Activated naive CD4-positive, alpha-beta T cell treated with anti-CD3 and anti-CD28 coated beads, Interleukin-2, amount 50 U/mL, for 24 hours (primary cell): Measurements from ENCODE around the gene PCLAF.
A peak's percentile ranks its signal among the peaks of the same experiment; 100 is the strongest.
"Not testable (repeated sequence)": the region's sequence is repeated elsewhere in the genome, so short reads cannot be mapped to it uniquely, and the experiment has no call there.

Experiments
- H3K27ac Mint-ChIP-seq: one replicate; pipeline ENCODE4 v1.8.0; 2021; ENCODE audit warnings: mild to moderate bottlenecking, mixed read lengths
- H3K27me3 Mint-ChIP-seq: one replicate; pipeline ENCODE4 v1.8.0; 2021; ENCODE audit warnings: mixed read lengths
- H3K36me3 Mint-ChIP-seq: one replicate; pipeline ENCODE4 v1.8.0; 2021; ENCODE audit warnings: mixed read lengths
- H3K4me1 Mint-ChIP-seq: one replicate; pipeline ENCODE4 v1.8.0; 2021; ENCODE audit warnings: mixed read lengths
- H3K4me3 Mint-ChIP-seq: one replicate; pipeline ENCODE4 v1.8.0; 2021; ENCODE audit warnings: mild to moderate bottlenecking, mixed read lengths
- H3K9me3 Mint-ChIP-seq: one replicate; pipeline ENCODE4 v1.8.0; 2021; ENCODE audit warnings: mixed read lengths

Gene PCLAF

GRCh38 chr15:64383760-64384159, 2.5 kb upstream of the PCLAF start:
- H3K27me3 Mint-ChIP-seq: no peaks in the 10 kb centered on the region
- H3K4me3 Mint-ChIP-seq: no peak overlapping the region
- H3K36me3 Mint-ChIP-seq: peaks cover 2% of the 10 kb centered on the region
- peaks cover 19% of the 10 kb centered on the region for H3K4me1 Mint-ChIP-seq
- no peaks in the 10 kb centered on the region for H3K9me3 Mint-ChIP-seq
- no peak overlapping the region for H3K27ac Mint-ChIP-seq

DNA sequence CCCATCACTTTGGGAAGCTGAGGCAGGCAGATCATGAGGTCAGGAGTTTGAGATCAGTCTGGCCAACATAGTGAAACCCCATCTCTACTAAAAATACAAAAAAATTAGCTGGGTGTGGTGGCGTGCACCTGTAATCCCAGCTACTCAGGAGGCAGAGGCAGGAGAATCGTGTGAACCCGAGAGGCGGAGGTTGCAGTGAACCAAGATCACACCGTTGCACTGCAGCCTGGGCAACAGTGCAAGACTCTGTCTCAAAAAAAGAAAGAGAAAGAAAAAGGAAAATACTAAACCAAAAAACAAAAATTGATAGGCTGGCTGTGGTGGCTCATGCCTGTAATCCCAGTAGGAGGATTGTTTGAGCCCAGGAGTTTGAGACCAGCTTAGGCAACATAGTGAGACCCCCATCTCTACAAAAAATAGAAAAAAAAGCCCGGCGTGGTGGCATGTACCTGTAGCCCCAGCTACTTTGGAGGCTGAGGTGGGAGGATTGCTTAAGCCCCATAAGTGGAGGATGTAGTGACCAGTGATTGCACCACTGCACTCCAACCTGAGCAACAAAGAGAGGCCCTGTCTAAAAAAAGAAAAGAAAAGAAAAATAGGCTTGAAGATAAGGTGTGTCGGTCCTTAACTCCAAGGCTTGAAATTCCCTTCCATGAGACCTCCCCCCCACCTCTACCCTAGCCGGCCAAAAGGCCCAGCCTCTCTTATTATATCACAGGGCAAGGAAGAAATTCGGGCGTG, 941 bp downstream of the PCLAF start:
- not testable (repeated sequence) for H3K4me1 Mint-ChIP-seq, H3K27me3 Mint-ChIP-seq, H3K9me3 Mint-ChIP-seq, H3K36me3 Mint-ChIP-seq, H3K27ac Mint-ChIP-seq
- H3K4me3 Mint-ChIP-seq: peak overlapping the region; percentile 95

DNA sequence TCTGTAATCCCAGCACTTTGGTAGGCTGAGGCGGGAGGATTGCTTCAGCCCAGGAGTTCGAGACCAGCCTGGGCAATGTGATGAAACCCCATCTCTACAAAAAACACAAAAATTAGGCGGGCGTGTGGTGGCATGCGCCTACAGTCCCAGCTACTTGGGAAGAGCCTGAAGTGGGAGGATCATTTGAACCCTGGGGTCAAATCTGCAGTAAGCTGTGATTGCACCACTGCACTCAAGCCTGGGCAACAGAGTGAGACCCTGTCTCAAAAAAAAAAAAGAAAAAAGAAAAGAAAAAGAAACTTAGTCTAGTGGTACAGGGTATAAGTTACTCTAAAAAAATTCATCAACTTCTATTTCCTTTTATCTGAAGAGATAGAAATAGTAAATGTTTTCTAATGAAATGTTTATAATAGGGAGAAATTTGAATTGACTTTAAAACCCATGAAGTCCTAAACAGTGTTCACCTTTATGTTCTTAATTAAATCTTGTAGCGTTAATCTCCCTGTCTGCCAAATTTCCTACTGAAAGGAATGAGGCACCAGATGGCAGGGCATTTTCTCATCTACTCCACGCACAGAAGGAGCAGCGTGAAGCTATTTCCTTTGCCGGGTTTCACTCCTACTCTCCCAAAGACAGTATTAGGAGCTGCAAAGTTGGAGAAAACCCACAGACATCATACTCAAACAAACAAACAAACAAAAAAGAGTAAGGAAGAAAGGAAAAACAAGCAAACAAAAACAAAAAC, 1.9 kb downstream of the PCLAF start:
- H3K4me1 Mint-ChIP-seq: peaks cover 8% of the 10 kb centered on the region
- H3K9me3 Mint-ChIP-seq: no peaks in the 10 kb centered on the region
- H3K4me3 Mint-ChIP-seq: peak overlapping the region; percentile 68
- H3K36me3 Mint-ChIP-seq: no peaks in the 10 kb centered on the region
- H3K27ac Mint-ChIP-seq: no peak overlapping the region
- no peaks in the 10 kb centered on the region for H3K27me3 Mint-ChIP-seq

- Mint-ChIP-seq H3K4me3 (peak overlapping the region; percentile 31), H3K9me3 (no peaks in the 10 kb centered on the region), H3K4me1 (no peaks in the 10 kb centered on the region), H3K27me3 (no peaks in the 10 kb centered on the region), H3K27ac (peak overlapping the region; percentile 2), H3K36me3 (no peaks in the 10 kb centered on the region)
Measured at GRCh38 chr15:64373360-64373759, 7.9 kb downstream of the PCLAF start.

DNA sequence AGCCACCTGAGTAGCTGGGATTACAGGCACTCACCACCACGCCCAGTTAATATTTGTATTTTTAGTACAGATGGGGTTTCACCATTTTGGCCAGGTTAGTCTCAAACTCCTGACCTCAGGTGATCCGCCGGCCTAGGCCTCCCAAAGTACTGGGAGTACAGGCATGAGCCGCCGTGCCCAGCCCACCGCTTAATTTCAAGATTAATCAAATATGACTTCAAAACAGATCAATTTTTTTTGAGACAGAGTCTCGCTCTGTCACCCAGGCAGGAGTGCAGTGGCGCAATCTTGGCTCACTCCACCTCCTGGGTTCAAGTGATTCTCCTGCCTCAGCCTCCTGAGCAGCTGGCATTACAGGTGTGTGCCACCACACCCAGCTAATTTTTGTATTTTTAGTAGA, 9.9 kb downstream of the PCLAF start:
- H3K4me1 Mint-ChIP-seq, H3K36me3 Mint-ChIP-seq, H3K9me3 Mint-ChIP-seq, H3K27ac Mint-ChIP-seq, H3K4me3 Mint-ChIP-seq, H3K27me3 Mint-ChIP-seq: not testable (repeated sequence)

DNA sequence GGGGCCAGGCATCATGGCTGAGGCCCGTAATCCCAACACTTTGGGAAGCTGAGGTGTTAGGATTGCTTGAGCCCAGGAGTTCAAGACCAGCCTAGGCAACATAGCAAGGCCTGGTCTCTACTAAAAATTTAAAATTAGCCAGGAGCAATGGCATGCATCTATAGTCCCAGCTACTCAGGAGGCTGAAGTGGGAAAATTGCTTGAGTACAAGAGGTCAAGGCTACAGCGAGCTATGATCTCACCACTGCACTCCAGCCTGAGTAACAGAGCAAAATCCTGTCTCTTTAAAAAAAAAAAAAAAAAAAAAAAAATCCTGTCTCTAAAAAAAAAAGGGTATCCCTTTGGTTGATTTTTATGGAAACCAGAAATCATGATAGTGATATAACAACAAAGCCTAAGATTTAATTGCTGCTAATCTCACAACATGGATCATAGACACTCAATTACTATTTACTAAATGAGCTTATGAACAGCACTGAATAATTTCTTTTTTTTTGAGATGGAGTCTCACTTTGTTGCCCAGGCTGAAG, 12.1 kb downstream of the PCLAF start:
- Mint-ChIP-seq H3K36me3 (no peaks in the 10 kb centered on the region), H3K4me3 (no peak overlapping the region), H3K27me3 (no peaks in the 10 kb centered on the region), H3K4me1 (no peaks in the 10 kb centered on the region), H3K27ac (no peak overlapping the region), H3K9me3 (no peaks in the 10 kb centered on the region)

- Mint-ChIP-seq H3K4me3 (no peak overlapping the region), H3K27me3 (no peaks in the 10 kb centered on the region), H3K27ac (no peak overlapping the region), H3K9me3 (no peaks in the 10 kb centered on the region), H3K4me1 (peaks cover 4% of the 10 kb centered on the region), H3K36me3 (no peaks in the 10 kb centered on the region)
Measured at GRCh38 chr15:64361259-64361658, 20.0 kb downstream of the PCLAF start.

DNA sequence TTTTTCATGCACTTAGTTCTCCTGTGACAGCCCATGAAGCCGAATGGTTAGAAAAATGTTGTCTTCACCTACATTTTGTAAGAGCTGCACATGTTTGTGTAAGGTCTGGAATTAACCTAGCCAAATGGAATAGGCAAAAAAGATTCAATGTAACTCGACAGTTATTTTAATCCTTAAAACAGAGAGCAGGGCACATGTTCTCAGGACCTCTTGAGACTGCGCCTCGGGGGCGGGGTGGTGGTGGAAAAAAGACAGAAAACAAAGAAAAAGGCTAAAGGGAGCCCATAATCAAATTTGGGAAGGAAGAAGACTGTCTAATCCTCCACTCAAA, 24.6 kb downstream of the PCLAF start:
- Mint-ChIP-seq H3K27me3 (no peaks in the 10 kb centered on the region), H3K36me3 (no peaks in the 10 kb centered on the region), H3K9me3 (no peaks in the 10 kb centered on the region), H3K27ac (peak overlapping the region; percentile 94), H3K4me1 (peaks cover 13% of the 10 kb centered on the region), H3K4me3 (peak overlapping the region; percentile 88)

- Mint-ChIP-seq H3K4me3 (peak within 1 kb of the TSS; percentile 88), H3K36me3 (no peaks in the 10 kb centered on the region), H3K4me1 (peaks cover 17% of the 10 kb centered on the region), H3K27me3 (no peaks in the 10 kb centered on the region), H3K27ac (peak within 1 kb of the TSS; percentile 94), H3K9me3 (no peaks in the 10 kb centered on the region)
Measured at GRCh38 chr15:64355944-64356709, 25.1 kb downstream of the PCLAF start, which contains the start of gene CSNK1G1. Gene CSNK1G1 (minus strand): TSS chr15:64356173. CDS start chr15:64300499, 55,674 bp downstream.

- Mint-ChIP-seq H3K4me3 (peak overlapping the region; percentile 88), H3K4me1 (peaks cover 18% of the 10 kb centered on the region), H3K36me3 (no peaks in the 10 kb centered on the region)
Measured at GRCh38 chr15:64355348-64355943, 25.8 kb downstream of the PCLAF start.

GRCh38 chr15:64354688-64355344, 26.4 kb downstream of the PCLAF start:
- Mint-ChIP-seq H3K36me3 (no peaks in the 10 kb centered on the region), H3K4me3 (peak overlapping the region; percentile 88)

More at GRCh38 chr15:64355348-64355943, 25.8 kb downstream of the PCLAF start:
- H3K27ac Mint-ChIP-seq: peak overlapping the region; percentile 94
- H3K9me3 Mint-ChIP-seq: no peaks in the 10 kb centered on the region
- H3K27me3 Mint-ChIP-seq: no peaks in the 10 kb centered on the region

GRCh38 chr15:64351265-64351664, 30.0 kb downstream of the PCLAF start:
- Mint-ChIP-seq H3K9me3 (no peaks in the 10 kb centered on the region), H3K4me1 (peaks cover 28% of the 10 kb centered on the region), H3K4me3 (no peak overlapping the region), H3K36me3 (peaks cover 3% of the 10 kb centered on the region), H3K27me3 (no peaks in the 10 kb centered on the region), H3K27ac (no peak overlapping the region)

More at GRCh38 chr15:64354688-64355344, 26.4 kb downstream of the PCLAF start:
- Mint-ChIP-seq H3K27ac (peak overlapping the region; percentile 94), H3K9me3 (no peaks in the 10 kb centered on the region), H3K4me1 (peaks cover 18% of the 10 kb centered on the region), H3K27me3 (no peaks in the 10 kb centered on the region)

DNA sequence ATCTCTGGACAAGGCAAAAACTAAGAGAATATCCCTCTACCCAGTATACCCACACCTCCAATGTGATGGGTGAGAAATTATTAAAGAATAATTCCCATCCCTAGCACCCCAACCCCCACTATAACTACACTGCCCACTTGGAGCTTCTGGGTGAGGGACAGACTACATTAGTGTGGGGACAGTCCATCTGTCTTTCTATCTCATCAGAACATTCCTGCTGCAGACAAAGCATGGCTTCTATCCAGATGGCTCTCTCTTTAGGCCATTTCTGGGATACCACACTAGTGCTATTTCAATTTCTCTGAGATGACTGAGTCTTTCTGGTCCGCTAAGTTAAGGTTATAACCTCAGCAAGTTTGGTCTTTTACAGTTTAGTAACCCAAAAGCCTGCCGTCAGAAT, 31.9 kb downstream of the PCLAF start:
- Mint-ChIP-seq H3K9me3 (no peaks in the 10 kb centered on the region), H3K36me3 (peaks cover 3% of the 10 kb centered on the region), H3K4me3 (no peak overlapping the region), H3K27ac (no peak overlapping the region), H3K27me3 (no peaks in the 10 kb centered on the region), H3K4me1 (peaks cover 32% of the 10 kb centered on the region)

DNA sequence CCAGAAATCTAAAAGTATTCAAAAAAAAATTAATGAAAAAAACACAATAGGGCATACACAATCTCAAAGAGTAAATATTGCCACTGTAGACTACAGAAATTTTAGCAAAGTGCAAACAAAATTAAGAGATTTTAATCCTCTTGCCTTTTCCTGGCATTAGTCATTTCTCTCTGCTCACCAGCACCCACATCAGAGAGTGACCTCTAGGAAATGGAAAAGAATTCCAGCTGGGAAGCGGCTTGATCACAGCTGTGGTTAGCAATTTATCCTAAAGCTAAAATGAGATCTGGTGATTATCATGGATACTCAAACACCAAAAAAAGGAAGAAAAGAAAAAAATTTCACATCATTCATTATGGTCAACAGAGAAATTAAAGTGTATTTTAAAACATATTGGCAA, 32.8 kb downstream of the PCLAF start:
- Mint-ChIP-seq H3K27me3 (no peaks in the 10 kb centered on the region), H3K4me3 (no peak overlapping the region), H3K27ac (no peak overlapping the region), H3K9me3 (no peaks in the 10 kb centered on the region), H3K36me3 (peaks cover 4% of the 10 kb centered on the region), H3K4me1 (peaks cover 36% of the 10 kb centered on the region)

- not testable (repeated sequence) for H3K4me3 Mint-ChIP-seq, H3K27me3 Mint-ChIP-seq, H3K27ac Mint-ChIP-seq, H3K36me3 Mint-ChIP-seq, H3K9me3 Mint-ChIP-seq
- H3K4me1 Mint-ChIP-seq: peaks cover 39% of the 10 kb centered on the region
Measured at GRCh38 chr15:64346242-64346641, 35.0 kb downstream of the PCLAF start.
